Measurements from ENCODE around the gene DCC.

GRCh38 chr18:52541056-52541455, 201.1 kb downstream of the DCC start:
- TF ChIP-seq EZH2 (IDR thresholded peaks at IDR 0.05; ENCODE audit: insufficient read depth, poor library complexity, severe bottlenecking) = no peak
- no peak for TF ChIP-seq EZH2phosphoT487 (IDR thresholded peaks at IDR 0.05; ENCODE audit: insufficient read depth, low read depth)
